ENCODE data around the gene ANKLE2. TPM values are rescaled to one million over a fixed set of nuclear protein-coding genes. Genes with fewer than 3 reads are reported as not detected.

Gene ANKLE2
- total and polyA plus RNA-seq, 2 of the 13 experiments (the other 11 are each of a cell fraction or from before 2014, with no cell fraction given): 35.3 to 37.1 TPM

GRCh38 chr12:132761921-132762583, 420 bp upstream of the ANKLE2 start (continued):
- peak; percentile 67; the same call in 1 of the 2 replicates for TF ChIP-seq ZMYM2 (CRISPR knock-in tag; IDR thresholded peaks at IDR 0.05)
- TF ChIP-seq ZNF777 (CRISPR knock-in tag; IDR thresholded peaks at IDR 0.05): peak; percentile 48; the same call in 1 of the 2 replicates
- TF ChIP-seq DMAP1 (CRISPR knock-in tag; IDR thresholded peaks at IDR 0.05): 0 out of 2 replicates have a peak, but pooled peaks have one; percentile 46
- TF ChIP-seq SOX5 (CRISPR knock-in tag; IDR thresholded peaks at IDR 0.05; ENCODE audit: borderline replicate concordance): peak; percentile 31; the same call in 1 of the 2 replicates
- TF ChIP-seq CBFB (CRISPR knock-in tag; IDR thresholded peaks at IDR 0.05): 0 out of 2 replicates have a peak, but pooled peaks have one; percentile 30
- 0 out of 2 replicates have a peak, but pooled peaks have one; percentile 31 for TF ChIP-seq SMAD9 (CRISPR knock-in tag; IDR thresholded peaks at IDR 0.05)
- 0 out of 2 replicates have a peak, but pooled peaks have one; percentile 42 for TF ChIP-seq ZNF841 (CRISPR knock-in tag; IDR thresholded peaks at IDR 0.05; ENCODE audit: borderline replicate concordance)
- TF ChIP-seq KLF11 (CRISPR knock-in tag; IDR thresholded peaks at IDR 0.05): peak; percentile 49; the same call in 1 of the 2 replicates
- TF ChIP-seq ZNF260 (CRISPR knock-in tag; IDR thresholded peaks at IDR 0.05; ENCODE audit: borderline replicate concordance, low read depth): no peak
- TF ChIP-seq ZNF589 (CRISPR knock-in tag; conservative IDR thresholded peaks at IDR 0.05): peak; percentile 59; the same call in 1 of the 2 replicates
- peak; percentile 56; the same call in 1 of the 2 replicates for TF ChIP-seq ZNF891 (CRISPR knock-in tag; IDR thresholded peaks at IDR 0.05)
- peak; percentile 60; the same call in 1 of the 2 replicates for TF ChIP-seq ZNF430 (CRISPR knock-in tag; IDR thresholded peaks at IDR 0.05)
- 0 out of 2 replicates have a peak, but pooled peaks have one; percentile 70 for TF ChIP-seq NRL (CRISPR knock-in tag; IDR thresholded peaks at IDR 0.05; ENCODE audit: borderline replicate concordance)
- peak; percentile 61; the same call in 1 of the 2 replicates for TF ChIP-seq ZFP82 (CRISPR knock-in tag; IDR thresholded peaks at IDR 0.05; ENCODE audit: borderline replicate concordance)
- peak; percentile 67; the same call in 1 of the 2 replicates for TF ChIP-seq KDM5B (CRISPR knock-in tag; IDR thresholded peaks at IDR 0.05; ENCODE audit: borderline replicate concordance)
- no peak for TF ChIP-seq HHEX (CRISPR knock-in tag; IDR thresholded peaks at IDR 0.05)
- peak; percentile 66; the same call in 1 of the 2 replicates for TF ChIP-seq NKX3-1 (CRISPR knock-in tag; IDR thresholded peaks at IDR 0.05)
- TF ChIP-seq HOXA3 (CRISPR knock-in tag; IDR thresholded peaks at IDR 0.05): 0 out of 2 replicates have a peak, but pooled peaks have one; percentile 29
- TF ChIP-seq SP4 (CRISPR knock-in tag; IDR thresholded peaks at IDR 0.05): peak; percentile 65
- TF ChIP-seq ZNF580 (CRISPR knock-in tag; IDR thresholded peaks at IDR 0.05; ENCODE audit: borderline replicate concordance, low read depth): peak; percentile 50; the same call in 1 of the 2 replicates
- TF ChIP-seq SNAPC4 (CRISPR knock-in tag; IDR thresholded peaks at IDR 0.05): no peak; the same call in 1 of the 2 replicates
- TF ChIP-seq PHF21A (CRISPR knock-in tag; IDR thresholded peaks at IDR 0.05): peak; percentile 21; the same call in 1 of the 2 replicates
- 0 out of 2 replicates have a peak, but pooled peaks have one; percentile 20 for TF ChIP-seq ZNF24 (IDR thresholded peaks at IDR 0.05)
- TF ChIP-seq MYC (CRISPR knock-in tag; IDR thresholded peaks at IDR 0.05; ENCODE audit: borderline replicate concordance): peak; percentile 55; the same call in 1 of the 2 replicates
- no peak for TF ChIP-seq ZBTB38 (CRISPR knock-in tag; IDR thresholded peaks at IDR 0.05)
- peak; percentile 61; the same call in 1 of the 2 replicates for TF ChIP-seq NFKB2 (CRISPR knock-in tag; IDR thresholded peaks at IDR 0.05; ENCODE audit: borderline replicate concordance)
- peak; percentile 26; the same call in 1 of the 2 replicates for TF ChIP-seq RAD21 (CRISPR knock-in tag; IDR thresholded peaks at IDR 0.05)
